HuH-7 (cell line): Measurements from ENCODE around the gene PCDHA11.
A peak's percentile ranks its signal among the peaks of the same experiment; 100 is the strongest.
"Not testable (repeated sequence)": the region's sequence is repeated elsewhere in the genome, so short reads cannot be mapped to it uniquely, and the experiment has no call there.

Source experiments
- DNase-seq: peaks from one replicate; pipeline ENCODE4 v3.0.0; 2011; ENCODE audit warnings: low spot score

The PCDHA11 gene

GRCh38 chr5:140849831-140850634 lies 18.7 kb upstream of the PCDHA11 start:
- DNase-seq: not testable (repeated sequence)

- DNase-seq: peak; percentile 36
Measured at GRCh38 chr5:140855772-140856674, 12.7 kb upstream of the PCDHA11 start, which contains the start of gene PCDHA10. TSS of gene PCDHA10 (plus strand) at chr5:140855897. CDS start at chr5:140856049, 152 bp downstream.

- no peak for DNase-seq
Measured at GRCh38 chr5:140857177-140857986, 11.4 kb upstream of the PCDHA11 start.

GRCh38 chr5:140857987-140858240 lies 10.8 kb upstream of the PCDHA11 start:
- no peak for DNase-seq

GRCh38 chr5:140862441-140863295 lies 6.1 kb upstream of the PCDHA11 start:
- no peak for DNase-seq

- no peak for DNase-seq
Measured at GRCh38 chr5:140869555-140869886, 764 bp downstream of the PCDHA11 start.

GRCh38 chr5:140870221-140871201 lies 1.8 kb downstream of the PCDHA11 start:
- no peak for DNase-seq

- no peak for DNase-seq
Measured at GRCh38 chr5:140875085-140876065, 6.6 kb downstream of the PCDHA11 start, which contains the start of gene PCDHA12. TSS of gene PCDHA12 (plus strand) at chr5:140875308. CDS start at chr5:140875473, 165 bp downstream.

GRCh38 chr5:140876541-140877261 lies 7.9 kb downstream of the PCDHA11 start:
- DNase-seq: not testable (repeated sequence)

- no peak for DNase-seq
Measured at GRCh38 chr5:140877262-140877581, 8.5 kb downstream of the PCDHA11 start.

- DNase-seq: no peak
Measured at GRCh38 chr5:140881889-140882590, 13.3 kb downstream of the PCDHA11 start, which contains the start of gene PCDHA13. TSS of gene PCDHA13 (plus strand) at chr5:140882124. CDS start at chr5:140882269, 145 bp downstream.

- DNase-seq: peak; percentile 30
Measured at GRCh38 chr5:140882591-140882899, 13.8 kb downstream of the PCDHA11 start.

- DNase-seq: no peak
Measured at GRCh38 chr5:140883373-140883772, 14.6 kb downstream of the PCDHA11 start.

- DNase-seq: no peak
Measured at GRCh38 chr5:140883927-140884697, 15.4 kb downstream of the PCDHA11 start.

- DNase-seq: no peak
Measured at GRCh38 chr5:140916325-140916724, 47.6 kb downstream of the PCDHA11 start.
